ENCODE results near the gene CTNNBL1.

The CTNNBL1 gene

GRCh38 chr20:37911838-37912281 is 218.0 kb downstream of the CTNNBL1 start:
- intact Hi-C loops (cut with DNase I; ENCODE audit: low total_unique reads), result no loop called here
- Histone ChIP-seq H3K27ac (no peak overlapping the region), H3K9me3 (no peaks in the 10 kb centered on the region)

GRCh38 chr20:37912874-37913273 is 219.0 kb downstream of the CTNNBL1 start:
- peaks cover 0 to 96% of the 10 kb centered on the region in 2 donors for H3K27me3 ChIP-seq
- no peak for DNase-seq
- no peak overlapping the region for H3K4me3 ChIP-seq
- intact Hi-C loops (cut with DNase I; ENCODE audit: low total_unique reads), result no loop called here
- H3K9me3 ChIP-seq, result no peaks in the 10 kb centered on the region
- no peak for TF ChIP-seq CTCF (IDR thresholded peaks at IDR 0.05)
- H3K36me3 ChIP-seq, result no peaks in the 10 kb centered on the region
- H3K4me1 ChIP-seq, result peaks cover 0 to 30% (median 10%) of the 10 kb centered on the region in 4 donors
- no peak overlapping the region for H3K27ac ChIP-seq

More at GRCh38 chr20:37911838-37912281, 218.0 kb downstream of the CTNNBL1 start:
- Histone ChIP-seq H3K4me3 (no peak overlapping the region), H3K4me1 (peaks cover 0 to 30% (median 10%) of the 10 kb centered on the region in 4 donors), H3K27me3 (peaks cover 0 to 97% of the 10 kb centered on the region in 2 donors), H3K36me3 (no peaks in the 10 kb centered on the region)
- TF ChIP-seq CTCF (IDR thresholded peaks at IDR 0.05), result no peak
- no peak for DNase-seq

- TF ChIP-seq CTCF (IDR thresholded peaks at IDR 0.05), result no peak
- Histone ChIP-seq H3K36me3 (no peaks in the 10 kb centered on the region), H3K27ac (no peak overlapping the region), H3K4me3 (no peak overlapping the region), H3K27me3 (peaks cover 0 to 97% of the 10 kb centered on the region in 2 donors), H3K4me1 (peaks cover 0 to 30% (median 10%) of the 10 kb centered on the region in 4 donors), H3K9me3 (no peaks in the 10 kb centered on the region)
- intact Hi-C loops (cut with DNase I; ENCODE audit: low total_unique reads), result no loop called here
- DNase-seq, result no peak
These were observed 219.9 kb downstream of the CTNNBL1 start for GRCh38 chr20:37913567-37914366.

- Histone ChIP-seq H3K27ac (no peak overlapping the region), H3K4me3 (peak overlapping the region in 1 of 2 donors; percentile 32), H3K4me1 (peaks cover 0 to 30% (median 10%) of the 10 kb centered on the region in 4 donors), H3K36me3 (no peaks in the 10 kb centered on the region), H3K27me3 (peaks cover 0 to 95% of the 10 kb centered on the region in 2 donors), H3K9me3 (no peaks in the 10 kb centered on the region)
- intact Hi-C loops (cut with DNase I; ENCODE audit: low total_unique reads), result no loop called here
- no peak for TF ChIP-seq CTCF (IDR thresholded peaks at IDR 0.05)
- no peak for DNase-seq
These were observed 220.5 kb downstream of the CTNNBL1 start for GRCh38 chr20:37914367-37914671.

- DNase-seq, result no peak
- H3K27me3 ChIP-seq, result peaks cover 0 to 95% of the 10 kb centered on the region in 2 donors
- TF ChIP-seq CTCF (IDR thresholded peaks at IDR 0.05), result no peak
- H3K9me3 ChIP-seq, result no peaks in the 10 kb centered on the region
- intact Hi-C loops (cut with DNase I; ENCODE audit: low total_unique reads), result no loop called here
- no peak overlapping the region for H3K27ac ChIP-seq
- no peaks in the 10 kb centered on the region for H3K36me3 ChIP-seq
- peak overlapping the region; percentile 12 to 32 for H3K4me3 ChIP-seq
- H3K4me1 ChIP-seq, result peaks cover 0 to 30% (median 10%) of the 10 kb centered on the region in 4 donors
These were observed 221.0 kb downstream of the CTNNBL1 start for GRCh38 chr20:37914672-37915433.
